IPS-20b (cell line): ENCODE results near the gene RANBP1.

Experiments
- H3K27ac ChIP-seq: one replicate; pipeline ENCODE4 v1.5.1; 2013; ENCODE audit warnings: low read length
- H3K27me3 ChIP-seq: 2 replicates; pipeline ENCODE4 v1.6.1; 2013; ENCODE audit warnings: mild to moderate bottlenecking, low read length, inconsistent platforms; ENCODE audit not compliant: insufficient read depth
- H3K36me3 ChIP-seq: 2 replicates; pipeline ENCODE4 v1.6.1; 2013; ENCODE audit warnings: low read depth, mild to moderate bottlenecking, inconsistent platforms, low read length, moderate library complexity; ENCODE audit not compliant: insufficient read depth
- H3K4me1 ChIP-seq: 2 replicates; pipeline ENCODE4 v1.6.1; 2013; ENCODE audit warnings: mild to moderate bottlenecking, control low read depth, inconsistent platforms, low read length, moderate library complexity; ENCODE audit not compliant: insufficient read depth
- H3K4me3 ChIP-seq: 2 replicates; pipeline ENCODE4 v1.5.1; 2013; ENCODE audit warnings: mild to moderate bottlenecking, low read length, inconsistent platforms
- H3K9ac ChIP-seq: 2 replicates; pipeline ENCODE4 v1.6.1; 2013; ENCODE audit warnings: low read depth, mild to moderate bottlenecking, inconsistent platforms, low read length, moderate library complexity
- H3K9me3 ChIP-seq: 2 replicates; pipeline ENCODE4 v1.6.1; 2013; ENCODE audit warnings: mild to moderate bottlenecking, low read depth, low read length, inconsistent platforms; ENCODE audit not compliant: insufficient read depth

Gene RANBP1

DNA sequence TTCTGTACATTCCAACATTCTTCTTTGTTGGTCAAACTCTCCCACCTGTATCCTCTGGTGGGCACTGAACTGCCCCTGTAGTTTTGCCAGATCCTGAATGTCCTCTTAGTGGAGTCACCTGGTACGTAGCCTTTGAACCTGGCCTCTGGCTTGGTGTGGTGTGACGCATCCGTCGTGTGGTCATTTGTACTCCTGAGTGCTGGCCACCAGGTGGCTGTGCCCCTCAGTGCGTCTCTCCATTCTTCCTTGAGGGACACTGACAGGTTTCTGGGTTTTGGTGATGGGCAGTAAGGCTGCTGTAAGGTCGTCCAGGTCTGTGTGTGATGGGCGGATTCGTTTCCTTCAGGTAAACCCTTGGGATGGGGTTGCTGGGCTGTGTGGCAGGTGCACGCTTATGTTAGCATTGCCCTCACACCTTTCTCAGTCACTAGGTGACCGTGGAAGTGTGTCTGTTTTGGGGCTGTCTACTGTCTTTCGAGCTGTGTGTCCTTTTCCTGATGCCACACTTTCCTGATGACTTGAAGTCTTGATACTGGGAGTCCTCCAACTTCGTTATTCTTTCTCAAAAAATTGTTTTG is 13.6 kb upstream of the RANBP1 start:
- Histone ChIP-seq H3K27me3 (no peaks in the 10 kb centered on the region), H3K9ac (no peak overlapping the region), H3K9me3 (no peaks in the 10 kb centered on the region), H3K36me3 (peaks cover 93% of the 10 kb centered on the region), H3K27ac (no peak overlapping the region), H3K4me1 (peaks cover 4% of the 10 kb centered on the region; the same call in 1 of the 2 replicates), H3K4me3 (no peak overlapping the region)

DNA sequence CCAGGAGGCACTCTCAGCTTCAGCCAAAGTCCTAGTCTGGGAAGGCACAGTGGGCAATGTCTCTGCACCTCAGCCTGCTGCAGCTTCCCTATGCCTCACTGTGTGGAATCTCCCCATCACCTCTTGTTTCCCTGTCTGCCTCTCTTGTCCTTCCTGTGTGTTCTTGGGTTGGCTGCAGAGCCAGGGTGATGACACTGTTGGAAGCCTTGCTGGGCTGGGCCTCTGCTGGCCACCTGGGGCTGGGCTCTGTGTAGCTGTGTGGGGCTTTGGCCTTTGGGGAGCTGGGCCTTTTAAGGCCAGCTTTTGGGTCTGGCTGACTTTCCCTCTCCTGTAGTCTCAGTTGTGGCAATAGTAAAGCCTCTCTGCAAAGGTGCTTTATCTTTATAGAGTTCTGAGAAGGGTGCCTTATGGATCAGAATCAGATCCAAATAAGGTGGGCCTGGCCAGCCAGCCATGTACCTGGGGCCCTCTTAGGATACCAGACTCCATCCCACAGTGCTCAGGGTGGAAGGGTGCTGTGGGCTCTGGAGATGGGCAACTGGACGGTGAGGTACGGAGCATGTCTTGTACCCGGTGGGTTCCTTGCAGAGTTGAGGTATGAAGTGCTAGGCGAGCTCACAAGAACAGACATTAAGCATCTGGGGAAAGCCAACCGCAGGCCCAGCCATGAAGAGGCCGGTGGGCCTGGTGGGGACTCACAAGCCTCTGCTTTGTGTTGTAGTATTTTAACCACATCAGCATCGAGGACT is 10.3 kb upstream of the RANBP1 start:
- Histone ChIP-seq H3K4me3 (no peak overlapping the region), H3K9me3 (no peaks in the 10 kb centered on the region), H3K4me1 (peaks cover 2% of the 10 kb centered on the region; the same call in 1 of the 2 replicates), H3K27me3 (no peaks in the 10 kb centered on the region), H3K27ac (no peak overlapping the region), H3K36me3 (peaks cover 95% of the 10 kb centered on the region), H3K9ac (no peak overlapping the region)

- H3K4me3 ChIP-seq, result no peak overlapping the region
- H3K36me3 ChIP-seq, result peaks cover 96% of the 10 kb centered on the region
- H3K27ac ChIP-seq, result no peak overlapping the region
- H3K9ac ChIP-seq, result no peak overlapping the region
- H3K27me3 ChIP-seq, result no peaks in the 10 kb centered on the region
- H3K9me3 ChIP-seq, result no peaks in the 10 kb centered on the region
- no peaks in the 10 kb centered on the region for H3K4me1 ChIP-seq
Observed at GRCh38 chr22:20106205-20106848, 9.6 kb upstream of the RANBP1 start.

DNA sequence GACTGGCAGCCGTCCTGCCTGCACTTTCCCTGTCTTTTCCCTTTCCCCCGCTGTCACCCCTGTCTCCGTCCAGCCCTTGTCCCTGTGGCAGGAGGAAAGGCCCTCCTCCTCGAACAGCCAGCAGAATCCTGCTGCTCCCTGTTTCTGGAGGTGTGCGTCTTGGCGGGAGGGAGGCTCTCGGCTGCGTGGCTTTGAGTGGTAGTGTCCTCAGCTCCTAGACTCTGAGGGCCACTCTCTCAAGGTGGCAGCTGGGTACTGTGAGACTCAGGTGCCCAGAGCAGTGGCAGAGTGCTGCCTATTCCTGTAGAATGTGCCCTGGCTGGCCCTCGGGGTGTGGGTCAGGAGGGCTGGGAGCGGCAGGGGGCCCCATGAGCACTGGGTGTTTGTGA is 9.1 kb upstream of the RANBP1 start:
- Histone ChIP-seq H3K4me1 (no peaks in the 10 kb centered on the region), H3K27ac (no peak overlapping the region), H3K9me3 (no peaks in the 10 kb centered on the region), H3K9ac (no peak overlapping the region), H3K4me3 (no peak overlapping the region), H3K36me3 (peaks cover 97% of the 10 kb centered on the region), H3K27me3 (no peaks in the 10 kb centered on the region)

- no peaks in the 10 kb centered on the region for H3K27me3 ChIP-seq
Observed at GRCh38 chr22:20107471-20107901, 8.4 kb upstream of the RANBP1 start.

GRCh38 chr22:20107951-20108756 is 7.8 kb upstream of the RANBP1 start:
- Histone ChIP-seq H3K27me3 (no peaks in the 10 kb centered on the region), H3K36me3 (peaks cover 97% of the 10 kb centered on the region), H3K4me3 (no peak overlapping the region), H3K4me1 (no peaks in the 10 kb centered on the region), H3K9me3 (no peaks in the 10 kb centered on the region), H3K9ac (no peak overlapping the region), H3K27ac (no peak overlapping the region)

More at GRCh38 chr22:20107471-20107901, 8.4 kb upstream of the RANBP1 start:
- Histone ChIP-seq H3K9me3 (no peaks in the 10 kb centered on the region), H3K27ac (no peak overlapping the region), H3K4me1 (no peaks in the 10 kb centered on the region), H3K36me3 (peaks cover 97% of the 10 kb centered on the region), H3K9ac (no peak overlapping the region), H3K4me3 (no peak overlapping the region)

- Histone ChIP-seq H3K9me3 (no peaks in the 10 kb centered on the region), H3K9ac (no peak overlapping the region), H3K4me3 (no peak overlapping the region), H3K27me3 (no peaks in the 10 kb centered on the region), H3K4me1 (no peaks in the 10 kb centered on the region), H3K27ac (no peak overlapping the region), H3K36me3 (peaks cover 91% of the 10 kb centered on the region)
Observed at GRCh38 chr22:20108757-20109230, 7.1 kb upstream of the RANBP1 start.

DNA sequence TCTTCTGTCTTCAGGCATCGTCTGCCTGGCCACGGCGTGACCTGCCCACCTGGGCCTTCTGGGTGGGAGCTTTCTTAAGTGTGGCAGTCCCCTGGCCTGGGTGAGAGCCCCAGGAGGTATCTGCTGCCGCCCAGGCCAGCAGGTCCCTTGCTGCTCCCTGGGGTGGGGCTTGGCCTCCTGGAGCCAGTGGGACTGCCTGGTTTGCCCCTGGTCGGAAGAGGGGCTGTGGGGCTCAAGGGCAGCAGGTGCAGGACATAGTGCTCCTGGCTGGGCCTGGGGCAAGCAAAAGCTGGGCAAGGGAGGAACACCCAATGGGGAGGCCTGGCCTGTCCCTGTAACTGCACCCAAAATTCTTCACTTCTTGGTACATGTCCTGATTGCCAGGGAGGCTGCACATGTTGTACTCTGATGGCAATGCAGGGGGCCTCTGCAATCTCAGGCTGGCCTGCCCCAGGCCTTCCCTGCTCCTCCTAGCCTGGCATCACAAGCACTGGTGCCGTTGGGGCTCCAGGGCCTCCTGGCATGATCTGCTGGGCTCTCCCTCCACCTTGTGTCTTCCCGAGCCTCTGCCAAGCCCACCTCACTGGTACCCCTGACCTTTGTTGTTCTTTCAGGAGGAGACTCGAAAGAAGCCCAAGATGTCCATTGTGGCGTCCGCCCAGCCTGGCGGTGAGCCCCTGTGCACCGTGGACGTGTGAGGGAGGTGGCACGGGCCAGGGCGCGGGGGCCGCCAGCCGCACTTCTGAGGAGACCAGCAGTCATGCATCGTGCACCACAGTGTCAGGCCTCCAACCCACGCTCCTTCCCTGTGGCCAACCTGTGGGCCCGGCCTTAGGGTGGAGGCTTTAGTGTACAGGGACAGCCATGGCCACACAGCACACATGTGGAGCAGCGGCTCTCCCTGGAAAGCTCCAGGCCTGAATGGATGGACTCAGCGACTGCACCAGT is 6.2 kb upstream of the RANBP1 start:
- H3K4me3 ChIP-seq, result no peak overlapping the region
- no peaks in the 10 kb centered on the region for H3K9me3 ChIP-seq
- H3K36me3 ChIP-seq, result peaks cover 94% of the 10 kb centered on the region
- no peaks in the 10 kb centered on the region for H3K4me1 ChIP-seq
- H3K9ac ChIP-seq, result no peak overlapping the region
- no peak overlapping the region for H3K27ac ChIP-seq
- no peaks in the 10 kb centered on the region for H3K27me3 ChIP-seq

DNA sequence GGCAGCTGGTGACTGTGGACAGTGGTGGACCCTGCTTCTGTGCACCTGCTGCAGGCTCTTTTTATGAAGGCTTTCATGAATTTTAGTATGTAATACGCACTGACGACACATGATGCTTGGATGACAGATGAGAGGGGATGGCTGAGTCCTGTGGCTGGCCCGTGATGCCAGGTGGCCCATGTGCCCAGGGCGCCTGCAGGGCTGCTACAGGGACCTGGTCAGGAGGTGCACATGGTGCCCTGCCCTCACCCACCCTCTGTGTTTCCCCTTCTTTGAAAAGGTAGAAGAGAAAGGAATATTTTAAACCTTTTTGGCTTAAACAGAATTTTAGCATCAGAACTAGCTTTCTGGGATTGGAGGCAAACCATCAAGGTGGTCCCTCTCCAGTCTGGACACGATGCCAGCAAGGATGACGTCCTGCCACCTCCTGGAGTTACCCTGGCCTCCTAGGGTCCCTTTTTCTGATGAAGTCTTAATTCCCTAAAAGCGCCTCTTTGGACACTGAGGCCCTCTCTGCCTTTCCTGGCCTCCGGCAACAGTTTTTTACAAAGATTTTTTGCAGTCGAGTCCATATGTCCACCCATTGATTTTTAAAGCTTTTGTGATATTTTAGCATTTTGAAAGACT is 5.4 kb upstream of the RANBP1 start:
- no peaks in the 10 kb centered on the region for H3K9me3 ChIP-seq
- H3K27ac ChIP-seq, result no peak overlapping the region
- peaks cover 92% of the 10 kb centered on the region for H3K36me3 ChIP-seq
- no peaks in the 10 kb centered on the region for H3K4me1 ChIP-seq
- H3K9ac ChIP-seq, result no peak overlapping the region
- H3K4me3 ChIP-seq, result no peak overlapping the region
- H3K27me3 ChIP-seq, result no peaks in the 10 kb centered on the region

DNA sequence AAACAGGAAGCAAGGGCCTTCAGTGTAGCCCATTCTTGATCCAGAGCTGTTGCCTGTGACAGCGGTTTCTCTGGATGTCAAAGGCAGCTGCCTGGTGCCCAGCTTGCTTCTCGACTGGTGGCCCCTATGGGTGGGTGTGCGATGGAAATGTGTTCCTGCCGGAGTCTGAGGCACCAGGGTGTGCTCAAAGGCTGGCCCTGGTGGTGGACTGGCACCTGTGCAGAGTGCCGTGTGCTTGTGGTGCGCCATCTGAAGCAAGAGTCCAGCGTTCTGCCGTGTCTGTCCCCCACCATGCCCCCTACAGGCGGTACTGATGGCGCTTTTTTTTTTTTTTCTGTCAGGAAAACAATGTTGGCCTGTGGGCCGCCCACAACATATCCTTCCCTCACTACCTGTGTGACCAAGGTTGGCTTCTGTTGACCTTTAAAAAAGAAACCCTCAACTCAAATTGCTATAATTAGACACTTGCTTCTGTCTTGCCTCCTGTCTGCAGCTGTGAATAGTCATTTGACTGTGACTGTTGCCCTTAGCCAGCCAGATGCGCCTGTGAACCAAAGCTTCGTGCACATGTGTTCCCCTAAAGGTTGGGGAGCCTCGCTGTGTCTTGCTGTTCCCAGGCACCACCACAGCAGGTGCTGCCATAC is 4.7 kb upstream of the RANBP1 start:
- Histone ChIP-seq H3K9ac (no peak overlapping the region), H3K27ac (no peak overlapping the region), H3K36me3 (peaks cover 92% of the 10 kb centered on the region), H3K4me3 (no peak overlapping the region), H3K4me1 (no peaks in the 10 kb centered on the region), H3K27me3 (no peaks in the 10 kb centered on the region), H3K9me3 (no peaks in the 10 kb centered on the region)
